Left lobe of liver (tissue), 2 donors: ENCODE measurements around the gene MAGOH. TPM values are rescaled to one million over a fixed set of nuclear protein-coding genes. Genes with fewer than 3 reads are reported as not detected.
"Not testable (repeated sequence)": the region's sequence is repeated elsewhere in the genome, so short reads cannot be mapped to it uniquely, and the experiment has no call there.

ENCODE experiments used
- ATAC-seq: fragments of 200-7000 bp; cut with Tn5 transposase; one replicate; pipeline ENCODE4 v1.9.1; 2020; ENCODE audit warnings: mild to moderate bottlenecking, moderate library complexity
- DNase-seq: peaks from one replicate; pipeline ENCODE4 v3.0.0-alpha.2; 2020; ENCODE audit warnings: low spot score
- total RNA-seq: library from RNA; stranded (reverse); gene quantifications from one replicate; pipeline ENCODE4 v1.2.1, GENCODE V29; 2021
- donor health status: DM: no; HTN: no; CAD: no; lungs with moderate emphysema.
- donor health status: DM: no; HTN: yes; CAD: no.

MAGOH gene
- total RNA-seq, 1 donor from 2014 or later: 15.3 TPM

DNA sequence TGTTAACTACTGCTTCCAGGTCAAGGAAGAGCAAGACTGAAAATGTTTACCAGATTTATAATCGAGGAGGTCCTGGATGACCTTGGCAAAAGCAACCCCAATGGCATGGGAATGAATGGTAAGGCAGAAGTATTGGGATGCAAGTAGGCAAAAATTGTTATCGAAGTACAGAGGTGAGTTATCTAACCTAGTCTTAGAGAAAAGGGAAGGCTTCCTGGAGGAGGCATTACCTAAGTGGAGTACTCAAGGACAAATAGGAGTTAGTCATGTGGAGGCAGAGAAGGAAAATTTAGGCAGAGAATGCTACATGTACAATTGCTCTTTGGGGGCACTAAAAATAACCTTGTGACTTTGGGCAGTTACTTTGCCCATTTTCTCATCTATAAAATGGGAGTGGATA is 3.5 kb upstream of the MAGOH start:
- DNase-seq: no peak
- no peak for ATAC-seq

DNA sequence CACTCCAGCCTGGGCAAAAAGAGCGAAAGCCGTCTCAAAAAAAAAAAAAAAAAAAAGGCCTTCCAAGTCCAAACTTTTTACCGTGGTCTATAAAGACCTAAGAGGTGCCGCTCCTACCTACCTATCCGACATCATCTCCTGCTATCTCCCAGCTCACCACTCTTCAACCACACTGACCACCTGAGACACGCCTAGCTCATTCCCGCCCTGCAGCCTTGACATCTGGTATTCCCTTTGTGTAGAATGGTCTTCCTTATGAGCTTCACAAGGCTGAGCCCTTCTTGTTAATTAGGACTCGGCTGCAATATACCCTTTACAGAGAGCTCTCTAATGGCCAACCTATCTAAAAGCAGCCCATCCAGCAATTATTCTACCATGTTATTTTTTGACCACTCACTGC is 680 bp downstream of the MAGOH start:
- DNase-seq (no peak), ATAC-seq (no peak)

DNA sequence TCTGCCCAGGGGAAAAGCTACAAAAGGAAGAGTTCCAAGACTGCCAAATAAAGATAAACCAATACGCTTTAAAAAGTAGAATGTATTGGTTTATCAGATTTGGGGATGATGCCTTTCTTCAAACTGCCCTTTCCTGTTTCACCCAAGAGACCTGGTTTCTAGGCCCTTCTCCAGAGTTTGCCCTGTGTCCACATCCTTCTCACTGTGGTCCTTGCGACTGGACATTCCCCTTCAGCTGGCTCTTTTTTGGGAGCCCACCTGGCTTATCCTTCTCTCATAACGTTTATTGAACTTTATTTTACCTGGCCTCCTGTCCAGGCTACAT is 17.4 kb downstream of the MAGOH start:
- no peak for DNase-seq
- ATAC-seq: no peak

DNA sequence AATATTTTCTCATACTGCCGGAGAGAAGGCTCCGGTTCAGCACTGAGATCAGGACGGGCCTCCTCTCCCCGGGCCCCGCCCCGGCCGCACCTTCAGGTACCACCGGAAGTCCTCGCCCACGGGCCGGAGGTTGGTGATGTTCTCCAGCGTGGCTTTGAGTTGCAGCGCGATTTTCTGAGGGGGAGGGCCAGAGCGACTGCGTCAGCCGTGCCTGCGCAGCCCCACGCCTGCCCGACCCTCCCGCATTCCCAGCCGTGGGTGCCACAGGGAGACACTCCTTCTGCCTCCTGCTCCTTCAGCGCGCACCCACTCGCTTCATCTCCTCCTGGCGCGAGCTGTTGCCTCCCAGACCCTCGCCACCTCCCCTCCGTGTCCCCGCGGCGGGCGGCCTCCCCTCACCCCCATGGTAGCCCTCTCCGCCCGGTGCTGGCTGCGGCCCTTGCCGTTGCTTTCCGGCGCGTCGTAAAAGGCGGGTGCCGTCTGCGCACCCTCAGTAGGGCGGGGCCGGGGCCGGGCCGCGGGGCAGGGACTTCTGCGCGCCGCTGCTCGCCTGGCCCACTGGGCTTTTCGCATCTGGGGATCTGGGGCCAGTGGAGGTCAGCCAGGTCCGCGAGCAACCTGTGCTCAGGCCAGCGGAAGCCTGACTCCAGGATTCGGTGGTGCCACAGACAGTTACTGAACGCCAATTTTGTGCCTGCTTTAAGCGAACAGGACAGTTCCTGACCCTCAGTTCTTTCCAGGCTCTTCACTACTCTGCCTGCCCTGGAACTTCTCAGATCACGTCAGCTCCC is 18.0 kb downstream of the MAGOH start, which contains the start of gene CZIB:
TSS of gene CZIB (minus strand) at position 464 of the 791 bp plus-strand sequence. CDS start at position 405, 59 bp downstream.
- DNase-seq (peak; percentile 97), ATAC-seq (peak; percentile 91)

DNA sequence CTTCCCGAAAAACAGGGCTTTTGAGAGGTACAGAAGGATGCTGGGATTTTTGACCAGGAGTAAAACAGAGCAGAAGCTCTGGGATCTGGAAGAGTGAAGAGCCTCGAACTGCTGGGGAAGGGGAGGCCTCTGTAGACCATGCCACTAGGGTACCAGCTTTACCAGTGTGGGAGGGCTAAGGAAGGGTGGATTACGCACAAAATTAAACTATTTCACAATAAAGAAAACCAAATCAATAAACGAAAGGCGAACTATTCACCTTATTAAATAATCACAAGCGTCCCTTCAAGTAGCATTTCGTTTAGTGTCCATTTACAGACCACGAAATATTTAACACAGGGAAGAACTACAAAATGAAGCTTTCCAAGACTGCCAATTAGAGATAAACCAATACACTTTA is 18.6 kb downstream of the MAGOH start:
- no peak for DNase-seq
- ATAC-seq: no peak

DNA sequence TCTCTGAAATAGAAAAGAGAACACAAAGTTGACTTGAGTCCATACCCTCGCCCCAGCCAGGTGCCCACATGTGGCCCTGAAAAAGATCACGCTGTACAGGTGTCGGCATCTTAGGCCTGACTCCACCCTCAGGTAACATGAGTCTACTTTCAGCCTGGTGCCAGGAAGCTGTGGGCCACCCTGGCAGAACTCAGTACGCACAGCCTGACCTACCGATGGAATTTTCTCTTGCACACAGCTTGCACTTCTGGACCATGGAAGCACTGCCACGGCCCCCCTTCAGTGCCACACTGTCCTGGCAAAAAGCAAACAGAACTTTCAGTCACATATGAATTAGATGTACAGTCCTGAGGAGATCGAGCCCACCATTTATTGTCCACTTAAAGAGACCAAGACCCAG is 20.1 kb downstream of the MAGOH start:
- ATAC-seq (no peak), DNase-seq (no peak)

DNA sequence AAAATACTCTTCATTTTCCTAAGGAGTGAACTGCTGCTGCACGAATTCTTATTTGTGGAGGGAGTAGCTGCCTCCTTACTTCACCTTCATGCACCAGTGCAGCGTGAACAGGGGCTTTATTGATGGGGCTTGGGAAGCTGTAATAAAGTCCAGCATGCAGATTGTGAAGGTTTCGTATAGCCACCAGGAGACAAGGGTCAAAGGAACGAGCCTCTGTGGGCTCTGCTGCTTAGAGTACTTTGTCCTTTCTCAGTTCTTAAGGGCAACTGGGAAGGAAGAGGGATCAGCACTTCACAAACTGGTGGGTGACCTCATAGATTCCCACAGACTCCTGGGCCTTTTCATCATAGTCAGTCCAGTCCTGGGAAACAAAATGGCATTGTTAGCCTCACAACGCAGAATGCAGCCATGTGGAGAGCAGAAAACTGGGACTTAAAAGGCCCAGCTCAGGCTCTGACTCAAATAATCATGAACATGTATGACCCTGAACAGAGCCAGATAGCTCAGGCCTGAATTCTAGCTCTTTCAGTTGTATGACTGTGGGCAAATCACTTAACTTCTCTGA is 23.9 kb downstream of the MAGOH start:
- DNase-seq (no peak), ATAC-seq (no peak)

DNA sequence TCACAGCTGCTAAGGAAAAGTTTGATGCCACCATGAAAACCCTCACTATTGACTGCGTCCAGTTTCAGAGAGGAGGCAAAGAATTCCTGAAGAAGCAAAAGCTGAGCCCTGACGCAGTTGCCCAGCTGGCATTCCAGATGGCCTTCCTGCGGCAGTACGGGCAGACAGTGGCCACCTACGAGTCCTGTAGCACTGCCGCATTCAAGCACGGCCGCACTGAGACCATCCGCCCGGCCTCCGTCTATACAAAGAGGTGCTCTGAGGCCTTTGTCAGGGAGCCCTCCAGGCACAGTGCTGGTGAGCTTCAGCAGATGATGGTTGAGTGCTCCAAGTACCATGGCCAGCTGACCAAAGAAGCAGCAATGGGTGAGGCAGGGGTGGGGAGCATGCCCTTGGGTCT is 27.4 kb downstream of the MAGOH start:
- peak; percentile 13 for ATAC-seq
- DNase-seq: no peak

DNA sequence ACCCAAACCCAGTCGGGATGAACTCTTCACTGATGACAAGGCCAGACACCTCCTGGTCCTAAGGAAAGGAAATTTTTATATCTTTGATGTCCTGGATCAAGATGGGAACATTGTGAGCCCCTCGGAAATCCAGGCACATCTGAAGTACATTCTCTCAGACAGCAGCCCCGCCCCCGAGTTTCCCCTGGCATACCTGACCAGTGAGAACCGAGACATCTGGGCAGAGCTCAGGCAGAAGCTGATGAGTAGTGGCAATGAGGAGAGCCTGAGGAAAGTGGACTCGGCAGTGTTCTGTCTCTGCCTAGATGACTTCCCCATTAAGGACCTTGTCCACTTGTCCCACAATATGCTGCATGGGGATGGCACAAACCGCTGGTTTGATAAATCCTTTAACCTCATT is 28.0 kb downstream of the MAGOH start:
- no peak for DNase-seq
- peak; percentile 16 for ATAC-seq

DNA sequence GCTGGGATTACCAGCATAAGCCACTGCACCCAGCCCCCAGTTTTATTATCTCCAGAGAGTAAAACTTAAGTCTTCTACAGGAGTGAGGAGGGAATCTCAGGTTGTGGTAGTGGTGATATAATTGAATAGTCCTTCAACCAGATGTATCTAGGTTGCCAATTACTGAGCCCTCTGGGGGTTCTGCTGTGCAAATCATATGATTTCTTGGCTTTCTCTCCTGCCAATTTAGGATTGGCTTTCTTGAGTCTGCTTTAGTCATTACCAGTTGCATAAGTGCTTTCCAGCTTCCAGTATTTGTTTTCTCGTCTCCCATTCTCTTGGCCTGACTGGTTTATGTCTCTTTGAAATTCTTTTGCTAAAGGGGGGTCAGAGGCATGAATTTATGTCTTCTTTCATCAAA is 30.6 kb downstream of the MAGOH start:
- DNase-seq: no peak
- no peak for ATAC-seq

DNA sequence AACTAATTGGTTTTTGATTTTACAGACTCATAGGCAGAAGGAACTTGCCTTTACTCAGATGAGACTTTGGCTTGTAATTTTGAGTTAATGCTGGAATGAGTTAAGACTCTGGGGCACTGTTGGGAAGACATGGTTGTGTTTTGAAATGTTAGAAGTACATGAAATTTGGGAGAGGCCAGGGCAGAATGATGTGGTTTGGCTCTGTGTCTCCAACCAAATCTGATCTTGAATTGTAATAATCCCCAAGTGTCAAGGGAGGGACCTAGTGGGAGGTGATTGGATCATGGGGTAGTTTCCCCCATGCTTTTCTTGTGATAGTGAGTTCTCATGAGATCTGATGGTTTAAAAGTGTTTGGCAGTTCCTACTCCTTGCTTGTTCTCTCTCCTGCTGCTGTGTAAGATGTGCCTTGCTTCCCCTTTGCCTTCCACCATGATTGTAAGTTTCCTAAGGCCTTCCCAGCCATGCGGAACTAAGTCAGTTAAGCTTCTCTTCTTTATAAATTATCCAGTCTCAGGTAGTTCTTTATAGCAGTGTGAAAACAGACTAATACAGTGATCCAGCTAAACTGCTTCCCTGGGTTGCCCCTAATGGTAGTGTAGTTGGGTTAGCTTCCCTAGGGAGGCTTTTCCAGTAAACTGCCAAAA is 31.5 kb downstream of the MAGOH start:
- DNase-seq: no peak
- ATAC-seq: no peak

DNA sequence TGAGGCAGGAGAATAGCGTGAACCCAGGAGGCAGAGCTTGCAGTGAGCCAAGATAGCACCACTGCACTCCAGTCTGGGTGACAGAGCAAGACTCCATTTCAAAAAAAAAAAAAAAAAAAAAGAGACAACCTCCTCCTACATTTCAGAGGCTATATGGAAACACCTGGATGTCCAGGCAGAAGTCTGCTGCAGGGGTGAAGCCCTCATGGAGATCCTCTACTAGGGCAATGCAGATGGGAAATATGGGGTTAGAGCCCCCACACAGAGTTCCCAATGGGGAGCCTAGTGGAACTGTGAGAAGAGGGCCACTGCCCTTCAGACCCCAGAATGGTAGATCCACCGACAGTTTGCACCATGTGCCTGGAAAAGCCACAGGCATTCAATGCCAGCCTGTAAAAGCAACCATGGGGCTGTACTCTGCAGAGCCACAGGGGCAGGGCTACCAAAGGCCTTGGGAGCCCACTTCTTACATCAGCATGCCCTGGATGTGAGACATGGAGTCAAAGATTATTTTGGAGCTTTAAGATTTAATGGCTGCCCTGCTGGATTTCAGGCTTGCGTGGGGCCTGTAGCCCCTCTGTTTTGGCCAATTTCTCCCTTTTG is 32.1 kb downstream of the MAGOH start:
- DNase-seq, ATAC-seq: not testable (repeated sequence)

DNA sequence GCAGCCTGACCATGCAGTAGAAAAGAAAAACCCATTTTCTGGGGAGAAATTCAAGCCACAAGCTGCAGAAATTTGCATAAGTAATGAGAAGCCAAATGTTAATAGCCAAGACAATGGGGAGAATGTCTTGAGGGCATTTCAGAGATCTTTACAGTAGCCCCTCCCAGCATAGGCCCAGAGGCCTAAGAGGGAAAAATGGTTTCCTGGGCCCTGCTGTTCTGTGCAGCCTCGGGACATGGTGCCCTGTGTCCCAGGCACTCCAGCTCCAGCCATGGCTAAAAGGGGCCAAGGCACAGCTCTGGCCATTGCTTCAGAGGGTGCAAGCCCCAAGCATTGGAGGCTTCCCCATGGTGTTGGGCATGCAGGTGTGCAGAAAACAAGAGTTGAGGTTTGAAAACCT is 32.8 kb downstream of the MAGOH start:
- ATAC-seq, DNase-seq: not testable (repeated sequence)

DNA sequence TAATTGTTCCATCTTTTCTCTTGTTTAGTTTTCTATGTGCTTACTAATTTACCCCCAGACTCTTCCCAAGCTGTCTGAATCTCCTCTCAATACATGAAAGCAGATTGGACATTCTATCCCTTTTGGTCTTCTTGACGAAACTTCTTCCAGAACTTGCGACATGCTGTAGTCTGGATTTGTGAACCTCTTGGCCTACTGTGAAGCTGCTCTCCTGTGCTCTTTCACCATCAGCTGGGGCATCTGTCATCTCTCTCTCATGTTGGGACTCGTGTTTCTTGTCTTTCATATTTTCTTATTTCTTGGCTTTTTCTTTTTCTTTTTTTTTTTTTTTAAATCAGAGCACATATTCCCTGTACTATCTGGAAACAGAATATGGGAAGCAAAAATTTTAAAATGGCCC is 34.9 kb downstream of the MAGOH start:
- DNase-seq (no peak), ATAC-seq (no peak)

DNA sequence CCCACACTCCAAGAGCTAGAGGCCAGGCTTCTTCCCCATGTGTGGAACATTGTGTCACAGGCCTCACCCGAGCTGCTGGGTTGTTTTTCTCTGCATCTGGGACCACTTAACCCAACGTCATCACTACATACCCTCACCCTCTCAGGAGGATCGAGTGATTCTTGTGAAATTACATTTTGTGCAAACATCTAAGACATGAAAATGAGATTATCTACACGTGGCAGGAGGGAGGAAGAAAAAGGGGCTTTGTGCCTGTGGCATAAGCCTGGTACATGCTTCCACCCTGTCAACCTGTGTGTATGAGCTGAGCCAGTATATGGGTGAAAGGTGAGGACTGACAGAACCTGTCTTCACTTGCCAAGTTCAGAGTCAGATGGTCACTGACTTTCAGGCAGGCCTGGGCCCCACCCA is 40.1 kb downstream of the MAGOH start:
- peak; percentile 60 for ATAC-seq
- peak; percentile 64 for DNase-seq

DNA sequence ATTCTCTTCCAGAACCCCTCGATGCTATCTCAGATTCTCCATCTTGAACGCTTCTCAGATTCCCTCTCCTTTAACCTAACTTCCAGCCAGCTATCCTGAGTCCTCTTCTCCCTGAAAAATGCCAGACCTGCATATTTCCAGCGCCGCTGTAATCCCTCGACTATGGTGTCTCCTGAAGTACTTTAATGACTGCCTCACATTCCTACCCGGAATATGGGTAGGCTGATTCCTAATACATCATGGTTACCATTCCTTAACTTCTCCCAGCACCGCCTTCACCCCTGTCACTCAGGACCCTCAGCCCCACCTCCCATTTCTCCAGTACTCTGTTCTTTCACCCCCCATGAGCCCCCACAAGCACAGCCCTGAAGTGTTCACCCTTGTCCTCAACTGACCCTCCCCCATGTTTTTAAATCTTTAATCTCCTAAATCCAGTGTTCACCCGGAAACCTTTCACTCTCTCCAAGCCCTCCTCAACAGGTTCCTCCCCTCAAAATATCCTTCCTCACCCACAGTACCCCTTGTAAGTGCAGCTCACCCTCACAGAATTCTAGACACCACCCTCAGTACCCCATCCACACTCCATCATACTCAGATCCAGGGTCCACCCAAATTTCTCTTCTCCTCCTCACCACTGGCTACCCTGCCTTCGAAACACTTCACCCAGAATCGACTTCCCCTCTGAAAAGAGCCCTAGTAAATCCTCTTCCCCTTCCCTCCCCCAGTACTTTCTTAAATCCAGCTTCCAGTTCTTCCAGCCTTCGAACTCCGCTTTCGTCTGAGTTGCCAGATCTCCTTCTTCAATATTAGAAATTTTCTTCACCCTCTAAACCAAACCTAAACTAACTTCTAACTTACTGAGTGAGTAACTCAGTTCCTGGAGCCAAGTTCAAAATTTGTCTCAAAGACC is 40.8 kb downstream of the MAGOH start:
- no peak for ATAC-seq

DNA sequence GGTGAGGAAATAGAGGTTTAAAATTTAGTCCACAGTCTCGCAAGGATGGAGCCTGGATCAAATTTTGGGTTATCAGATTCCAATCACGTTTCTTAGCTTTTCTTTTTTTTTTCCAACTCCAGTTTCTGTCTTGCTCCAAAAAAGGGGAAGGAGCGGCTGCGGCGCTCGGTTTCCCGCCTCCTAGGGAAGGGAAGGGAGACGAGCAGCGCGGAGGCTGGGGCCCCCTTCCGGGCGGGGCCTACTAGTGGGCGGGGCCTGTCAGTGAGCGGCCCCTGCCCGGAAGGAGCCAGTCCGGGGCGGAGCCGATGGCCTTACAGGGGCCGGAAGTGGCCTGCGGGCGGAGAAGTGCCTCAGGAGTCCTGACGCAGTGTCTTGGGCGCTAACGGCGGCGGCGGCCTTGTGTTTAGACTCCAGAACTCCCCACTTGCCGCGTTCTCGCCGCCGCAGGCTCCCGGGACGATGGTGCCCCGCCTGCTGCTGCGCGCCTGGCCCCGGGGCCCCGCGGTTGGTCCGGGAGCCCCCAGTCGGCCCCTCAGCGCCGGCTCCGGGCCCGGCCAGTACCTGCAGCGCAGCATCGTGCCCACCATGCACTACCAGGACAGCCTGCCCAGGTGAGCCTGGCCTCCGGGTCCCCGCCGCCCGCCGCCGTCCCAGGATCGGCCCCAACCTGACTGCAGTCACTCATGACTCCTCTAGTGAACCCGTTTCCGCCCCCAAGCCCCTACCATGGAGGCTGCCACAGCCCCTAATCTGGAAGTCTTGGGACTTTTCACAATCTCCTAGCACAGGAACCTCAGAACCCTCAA is 41.6 kb downstream of the MAGOH start, which contains the start of gene CPT2:
TSS of gene CPT2 (plus strand) at position 340 of the 806 bp plus-strand sequence. CDS start at position 460, 120 bp downstream.
- ATAC-seq (peak; percentile 86), DNase-seq (peak; percentile 93)

More for the DNA sequence above, 40.8 kb downstream of the MAGOH start:
- DNase-seq: no peak

DNA sequence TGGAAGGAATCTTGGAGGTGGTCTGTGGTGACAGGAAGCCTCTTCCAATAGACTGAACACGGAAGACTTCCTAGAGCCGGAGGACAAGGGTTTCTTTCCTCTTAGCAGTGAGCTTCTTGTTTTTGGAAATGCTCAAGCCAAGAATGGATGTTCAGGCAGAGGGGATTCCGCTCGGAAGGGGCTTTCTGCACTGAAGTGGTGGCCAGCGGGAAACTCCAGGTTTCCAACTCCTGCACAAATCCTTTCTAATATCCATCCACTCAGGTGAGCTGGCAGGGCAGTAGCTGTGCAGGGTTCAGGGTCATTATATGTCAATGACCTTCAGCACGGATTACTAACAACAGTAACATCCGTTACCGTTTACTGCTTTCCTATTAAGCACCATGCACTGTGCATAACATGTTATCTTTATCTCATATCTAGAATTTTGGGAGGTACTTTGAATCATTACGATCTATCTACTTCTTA is 42.3 kb downstream of the MAGOH start:
- DNase-seq (peak; percentile 72), ATAC-seq (peak; percentile 74)

DNA sequence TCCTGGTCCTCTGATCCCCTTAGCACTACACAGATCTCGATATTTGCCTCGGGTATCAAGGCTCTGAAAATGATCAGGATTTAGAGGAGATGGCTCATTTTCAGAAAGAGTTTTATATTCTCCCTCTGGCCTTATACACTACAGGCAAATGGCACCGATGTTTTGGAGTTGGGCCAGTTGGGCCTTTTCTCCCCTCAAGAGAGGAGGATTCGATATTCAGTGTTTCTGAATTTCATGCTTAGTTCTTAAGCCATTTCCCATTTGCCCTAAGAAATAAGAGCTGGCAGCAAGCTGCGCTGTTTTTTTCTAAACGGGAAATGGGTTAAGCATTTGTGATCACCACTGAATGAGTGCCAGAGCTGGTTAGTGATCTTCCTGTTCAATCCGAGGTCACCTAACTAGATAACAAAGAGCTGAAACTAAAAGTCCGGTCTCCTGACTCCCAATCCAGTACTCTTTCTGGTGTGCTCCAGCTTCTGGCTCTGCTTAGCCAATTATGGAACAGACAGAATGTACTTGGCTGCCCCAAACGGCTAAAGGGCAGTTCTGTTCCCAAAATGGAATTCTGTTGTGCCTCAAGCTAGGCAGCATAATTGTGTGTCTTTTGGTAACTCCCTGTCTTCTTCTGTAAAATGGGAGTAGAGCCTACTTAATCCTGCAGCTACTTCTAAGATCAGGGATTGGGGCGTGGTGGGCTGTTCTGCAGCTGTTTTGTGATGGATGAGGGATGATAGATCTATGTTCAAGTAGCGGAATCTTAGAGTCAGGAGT is 42.9 kb downstream of the MAGOH start:
- DNase-seq (peak; percentile 79), ATAC-seq (peak; percentile 57)
